Measurements from ENCODE around the gene DGKG.

- TF ChIP-seq CTCF (IDR thresholded peaks at IDR 0.05) (no peak), POLR2A (IDR thresholded peaks at IDR 0.05) (no peak), POLR2AphosphoS5 (IDR thresholded peaks at IDR 0.05) (no peak)
Observed at GRCh38 chr3:186246941-186247340, 115.1 kb downstream of the DGKG start.

All from suprapubic skin (tissue), 4 donors.